Forelimb muscle (tissue), 1 donor: ENCODE data around the gene MECP2. TPM values are rescaled to one million over a fixed set of nuclear protein-coding genes. Genes with fewer than 3 reads are reported as not detected.

Experiments used
- DNase-seq: peaks from one replicate; pipeline ENCODE4 v3.0.0-alpha.2; 2013; ENCODE audit warnings: low read depth
- polyA plus RNA-seq: library from polyadenylated mRNA; unstranded; fragments of 120-200 nt; gene quantifications from one replicate; pipeline ENCODE4 v1.2.1, GENCODE V29; 2013; ENCODE audit not compliant: insufficient read length

MECP2 gene
- polyA plus RNA-seq, 1 donor, result 21.2 TPM

GRCh38 chrX:154033848-154034247 is 63.7 kb downstream of the MECP2 start:
- DNase-seq, result no peak

GRCh38 chrX:154032653-154033052 is 64.9 kb downstream of the MECP2 start:
- DNase-seq, result no peak

- DNase-seq, result no peak
These were observed 65.4 kb downstream of the MECP2 start for GRCh38 chrX:154032160-154032559.

GRCh38 chrX:154030715-154031305 is 66.7 kb downstream of the MECP2 start:
- no peak for DNase-seq

GRCh38 chrX:154030266-154030665 is 67.3 kb downstream of the MECP2 start:
- no peak for DNase-seq

- DNase-seq, result no peak
These were observed 68.1 kb downstream of the MECP2 start for GRCh38 chrX:154029439-154029838.

- DNase-seq, result no peak
These were observed 68.9 kb downstream of the MECP2 start for GRCh38 chrX:154028502-154029184.

GRCh38 chrX:154027986-154028385 is 69.5 kb downstream of the MECP2 start:
- no peak for DNase-seq

- no peak for DNase-seq
These were observed 70.5 kb downstream of the MECP2 start for GRCh38 chrX:154027022-154027402.

GRCh38 chrX:154026136-154027021 is 71.1 kb downstream of the MECP2 start:
- DNase-seq, result no peak

GRCh38 chrX:154025230-154025629 is 72.3 kb downstream of the MECP2 start:
- no peak for DNase-seq

GRCh38 chrX:154024271-154024670 is 73.2 kb downstream of the MECP2 start:
- no peak for DNase-seq

- DNase-seq, result no peak
These were observed 74.1 kb downstream of the MECP2 start for GRCh38 chrX:154023276-154024000.

GRCh38 chrX:154022108-154022507 is 75.4 kb downstream of the MECP2 start:
- DNase-seq, result no peak

- no peak for DNase-seq
These were observed 76.3 kb downstream of the MECP2 start for GRCh38 chrX:154021131-154021611.

GRCh38 chrX:154020536-154021115 is 76.9 kb downstream of the MECP2 start:
- DNase-seq, result no peak

- no peak for DNase-seq
These were observed 77.6 kb downstream of the MECP2 start, which contains the start of gene IRAK1 for GRCh38 chrX:154019633-154020528. TSS of gene IRAK1 (minus strand) at chrX:154019902. CDS start at chrX:154019812, 90 bp downstream.

- no peak for DNase-seq
These were observed 78.4 kb downstream of the MECP2 start for GRCh38 chrX:154019061-154019621.

GRCh38 chrX:154018518-154019060 is 78.9 kb downstream of the MECP2 start:
- no peak for DNase-seq
